HG02588 (cell line): ENCODE measurements around the gene DDR2.

Experiments
- ATAC-seq: cut with Tn5 transposase; IDR thresholded peaks from one replicate; pipeline ENCODE4 v1.9.1; 2021; ENCODE audit warnings: mild to moderate bottlenecking, moderate library complexity; ENCODE audit not compliant: unreplicated experiment

DDR2 gene

DNA sequence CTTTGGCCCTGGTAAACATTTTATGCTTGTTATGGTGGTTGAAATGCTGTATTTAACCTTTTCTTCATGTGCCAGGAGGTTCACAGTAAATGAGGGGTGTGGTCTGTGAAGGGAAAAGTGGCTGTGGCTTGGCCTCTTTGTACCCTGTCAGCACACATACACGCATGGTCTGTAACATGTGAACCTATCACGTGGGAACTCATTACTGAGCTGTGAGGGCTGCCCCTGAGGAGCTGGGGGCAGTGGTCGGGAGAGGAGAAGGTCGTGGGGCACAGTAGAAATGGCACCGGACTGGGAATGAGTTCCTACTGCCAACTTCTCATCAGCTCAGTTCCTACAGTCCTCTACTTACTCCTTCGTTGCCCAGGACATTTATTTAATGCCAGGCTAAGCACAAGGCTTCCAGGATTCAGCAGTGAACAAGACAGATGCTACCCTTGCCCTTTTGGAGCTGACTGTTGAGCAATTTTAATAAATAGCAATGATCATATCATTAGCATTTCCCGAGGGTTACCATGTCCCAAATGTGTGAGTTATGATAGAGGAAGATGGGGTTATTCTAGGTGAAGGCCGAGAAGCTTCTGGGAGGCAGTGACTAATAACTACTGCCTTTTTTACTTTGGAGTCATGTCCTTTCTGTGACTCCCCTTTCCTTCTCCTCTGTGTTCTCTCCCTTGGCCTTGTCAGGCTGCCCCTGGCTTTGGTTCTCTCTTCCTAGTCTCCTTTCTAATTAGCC is 38.8 kb downstream of the DDR2 start:
- no peak for ATAC-seq

DNA sequence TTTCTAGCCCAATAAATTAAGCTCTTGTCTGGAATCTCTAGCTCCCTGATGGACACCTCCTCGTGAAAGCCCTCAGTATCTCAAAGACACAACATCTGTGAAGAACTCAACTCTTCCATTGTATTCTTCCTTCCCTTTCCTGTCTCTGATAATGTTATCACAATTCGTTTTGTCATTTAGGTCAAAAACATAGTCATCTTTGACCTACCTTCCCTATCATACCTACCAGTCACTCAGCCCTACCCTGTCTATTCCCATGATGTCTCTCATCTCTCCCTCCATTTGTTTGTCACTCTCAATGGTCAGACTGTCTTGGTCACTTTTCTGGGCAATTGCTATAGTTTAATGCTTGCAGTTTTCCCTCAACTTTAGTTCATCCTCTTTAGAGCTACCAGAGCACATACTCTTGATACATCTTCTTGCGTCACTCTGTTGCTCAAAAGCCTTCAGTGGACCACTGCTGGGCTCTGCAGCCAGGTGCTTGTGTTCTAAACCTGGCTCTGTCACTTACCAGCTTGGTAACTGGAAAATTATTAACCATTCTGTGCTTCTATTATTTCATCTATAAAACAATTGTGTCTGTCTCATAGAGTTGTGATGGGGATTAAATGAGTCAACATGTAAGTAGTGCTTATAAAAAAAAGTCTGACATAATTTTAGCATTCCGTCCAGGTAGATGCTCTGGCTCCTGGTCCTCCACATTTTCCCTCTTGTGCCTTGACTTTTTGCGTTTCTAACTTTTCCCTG is 39.6 kb downstream of the DDR2 start:
- ATAC-seq = no peak

DNA sequence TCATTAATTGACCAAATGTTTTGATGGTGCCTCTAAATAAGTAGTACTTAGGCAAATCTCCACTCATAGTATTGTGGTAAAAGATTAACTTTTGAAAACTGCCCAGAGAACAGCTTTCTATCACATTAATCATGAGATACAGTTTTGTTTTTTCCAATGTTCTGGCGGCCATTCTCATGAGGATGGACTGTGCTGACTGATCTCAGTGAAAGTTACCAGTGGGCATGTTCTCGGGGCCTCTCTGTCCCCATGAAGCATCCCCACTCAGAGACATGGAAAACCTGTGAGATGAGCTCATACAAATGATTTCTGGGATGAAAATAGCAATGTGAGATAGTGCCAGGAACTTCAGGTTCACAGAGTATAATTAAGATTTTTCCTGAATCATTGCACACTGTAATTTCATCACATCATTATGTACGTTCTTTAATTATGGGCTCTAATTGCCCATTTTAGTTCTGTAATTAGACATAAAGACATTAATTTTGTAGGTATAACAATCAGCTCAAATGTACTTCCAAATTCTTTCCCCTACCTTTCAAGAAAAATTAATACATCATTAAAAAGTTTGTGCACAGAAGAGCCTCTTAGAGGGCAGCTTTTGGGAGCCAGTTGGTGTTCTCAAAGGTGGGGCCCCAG is 40.5 kb downstream of the DDR2 start:
- no peak for ATAC-seq

DNA sequence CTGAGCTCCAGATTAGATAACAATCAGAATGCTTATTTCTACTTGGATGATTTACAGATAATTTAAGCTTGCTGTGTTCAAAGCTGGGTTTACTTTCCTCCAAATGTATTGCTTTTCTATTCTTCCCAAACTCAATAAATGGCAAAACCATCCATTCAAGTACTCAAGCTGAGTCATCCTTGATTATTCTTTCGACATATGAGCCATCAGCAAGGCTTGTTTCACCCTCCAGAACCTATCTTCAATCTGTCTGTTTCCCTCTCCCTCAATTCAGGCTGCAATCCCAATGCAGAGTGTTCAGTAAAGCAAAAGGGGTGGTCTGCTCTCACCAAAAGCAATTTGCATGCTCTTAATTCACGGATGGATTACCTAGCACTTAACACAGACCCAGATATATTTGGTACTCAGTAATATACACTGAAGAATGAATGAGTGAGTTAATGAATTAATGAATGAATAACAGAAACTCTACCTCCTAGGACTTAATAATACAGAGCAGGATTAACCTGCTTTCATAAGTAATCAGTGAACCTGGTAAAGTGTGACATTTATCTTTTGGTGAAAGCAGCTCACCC is 41.9 kb downstream of the DDR2 start:
- ATAC-seq = no peak

DNA sequence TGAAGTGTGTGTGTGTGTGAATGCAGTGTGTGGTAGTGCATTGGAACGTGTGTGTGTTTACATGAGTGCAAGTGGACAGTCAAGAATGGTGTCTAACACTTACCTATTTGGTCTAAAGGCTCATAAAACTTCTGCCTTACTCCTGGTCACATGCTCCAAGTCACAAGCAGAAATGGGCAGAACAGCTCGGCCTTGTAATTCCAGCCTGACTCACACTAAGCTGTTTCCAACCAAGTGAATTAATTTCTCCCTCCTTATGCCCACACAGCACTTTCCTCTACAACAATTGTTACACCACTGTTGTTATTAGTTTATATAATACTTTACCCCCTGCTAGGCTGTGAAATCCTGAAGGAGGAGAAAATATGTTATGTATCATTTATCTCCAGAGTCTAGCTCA is 43.8 kb downstream of the DDR2 start:
- ATAC-seq = no peak

DNA sequence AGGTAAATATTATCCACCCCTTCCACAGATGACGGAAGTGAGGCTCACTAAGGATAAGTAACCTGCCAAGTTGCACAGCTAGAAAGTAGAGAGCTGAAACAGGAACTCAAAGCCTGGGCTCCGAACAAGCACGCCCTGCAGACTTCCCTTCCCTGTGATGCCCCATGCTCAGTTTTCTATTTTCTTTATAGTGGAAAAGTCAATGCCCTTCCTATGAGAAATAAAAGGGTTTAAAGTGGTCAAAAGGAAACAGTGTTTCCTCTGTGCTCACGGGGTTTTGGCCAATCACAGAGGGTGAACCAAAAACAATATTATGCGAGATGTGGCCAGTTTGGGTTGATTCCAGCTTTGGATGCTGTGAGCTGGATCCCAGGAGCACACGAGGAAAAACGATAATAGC is 44.5 kb downstream of the DDR2 start:
- ATAC-seq = no peak

DNA sequence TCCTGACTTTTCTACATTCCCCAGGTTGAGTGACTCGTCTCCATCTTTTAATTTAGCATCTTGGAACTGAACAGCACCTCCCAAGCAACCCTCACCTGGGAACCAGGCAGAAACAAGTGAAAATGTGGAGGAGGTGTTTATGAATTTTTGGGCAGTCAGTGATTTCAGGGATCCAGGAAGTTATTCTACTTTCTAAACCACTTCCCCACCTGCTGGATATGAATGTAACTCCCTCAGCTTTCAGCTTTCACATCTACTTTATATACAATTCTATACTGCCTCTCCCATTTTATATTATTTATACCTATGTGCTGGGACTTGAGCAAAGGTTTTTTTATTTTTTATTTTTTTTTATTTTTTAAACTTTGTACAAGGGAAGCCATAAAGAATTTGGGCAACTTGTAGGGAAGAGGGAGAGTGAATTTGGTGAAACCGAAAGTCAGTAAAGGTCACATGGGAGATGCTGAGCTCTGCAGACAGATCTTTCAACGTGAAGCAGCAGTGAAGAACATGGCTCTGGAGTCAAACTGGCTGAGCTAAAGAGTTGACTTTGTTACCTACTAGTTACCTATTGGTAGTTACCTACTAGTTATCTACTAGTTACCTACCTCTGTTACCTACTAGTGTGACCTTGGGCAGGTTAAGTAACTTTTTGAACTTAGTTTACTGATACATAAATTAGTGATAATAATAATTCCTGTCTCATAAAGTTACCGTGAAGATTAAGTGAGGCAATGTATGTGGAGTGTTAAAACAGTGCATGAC is 45.5 kb downstream of the DDR2 start:
- no peak for ATAC-seq

DNA sequence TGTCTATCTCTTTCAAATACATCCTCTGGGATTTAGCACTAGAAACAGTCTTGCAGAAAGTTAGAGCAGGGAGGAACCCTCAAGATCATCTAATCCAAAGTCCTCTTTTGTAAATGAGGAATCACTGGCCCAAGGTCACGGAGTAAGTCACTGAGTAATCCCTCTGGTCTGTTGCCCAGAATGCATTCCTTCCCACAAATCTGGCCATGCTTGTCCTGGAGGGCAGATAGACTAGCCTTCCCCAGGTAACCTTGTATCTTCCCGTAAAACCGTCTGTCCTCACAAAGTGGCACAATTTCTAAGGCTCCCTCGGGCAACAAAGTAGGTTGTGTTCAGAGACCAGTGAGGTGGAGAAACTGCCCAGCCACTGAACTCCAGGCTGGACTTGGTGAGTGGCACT is 46.2 kb downstream of the DDR2 start:
- no peak for ATAC-seq

- ATAC-seq = no peak
These were observed 47.0 kb downstream of the DDR2 start for GRCh38 chr1:162679298-162679697.

DNA sequence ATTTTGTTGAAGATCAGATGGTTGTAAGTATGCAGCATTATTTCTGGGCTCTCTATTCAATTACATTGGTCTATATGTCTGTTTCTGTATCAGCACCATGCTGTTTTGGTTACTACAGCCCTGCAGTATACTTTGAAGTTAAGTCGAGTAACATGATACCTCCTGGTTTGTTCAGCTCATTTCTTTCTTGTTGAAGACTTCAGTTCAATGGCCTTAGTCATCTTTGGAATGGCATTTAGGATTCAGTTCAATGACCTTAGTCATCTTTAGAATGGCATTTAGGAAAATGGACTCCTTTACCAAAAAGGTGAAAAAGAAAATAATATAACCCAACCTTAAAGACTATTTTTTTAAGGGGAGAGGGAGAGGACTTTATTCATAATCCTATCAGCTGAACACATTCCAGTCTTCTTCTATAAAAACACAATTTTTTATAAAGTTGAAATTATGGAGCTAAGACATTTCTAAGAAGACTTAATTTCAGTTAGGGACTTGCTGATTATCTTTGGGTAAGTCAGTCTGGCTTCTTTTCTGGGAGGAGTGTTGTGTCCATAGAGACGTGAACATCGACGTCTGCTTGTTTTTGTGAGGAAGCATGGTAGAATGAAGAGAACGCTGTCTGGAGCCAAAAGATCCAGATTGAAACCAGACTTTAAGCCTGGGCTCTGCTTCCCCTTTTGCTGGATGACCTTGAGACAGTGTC is 48.3 kb downstream of the DDR2 start:
- no peak for ATAC-seq

- ATAC-seq = no peak
These were observed 48.8 kb downstream of the DDR2 start for GRCh38 chr1:162681122-162681436.

DNA sequence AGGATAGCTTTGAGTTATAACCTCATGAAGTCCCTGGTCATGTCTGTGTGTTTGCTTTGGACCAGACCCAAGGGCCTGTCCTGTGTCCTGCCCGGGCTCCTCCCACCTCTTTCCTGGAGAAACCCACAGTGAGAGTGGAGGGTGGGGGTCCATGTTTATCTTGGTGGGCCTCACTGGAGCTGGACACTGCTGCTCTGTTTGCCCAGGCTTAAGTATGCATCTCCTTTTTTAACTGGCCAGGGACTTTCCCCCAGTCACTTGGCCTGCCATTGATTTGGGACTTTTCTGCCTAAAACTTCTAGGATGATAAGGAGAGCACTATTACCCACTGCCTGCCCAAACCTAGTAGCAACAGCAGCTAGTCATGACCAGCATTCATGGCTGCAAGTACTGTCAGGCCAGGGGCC is 49.8 kb downstream of the DDR2 start:
- ATAC-seq = no peak

DNA sequence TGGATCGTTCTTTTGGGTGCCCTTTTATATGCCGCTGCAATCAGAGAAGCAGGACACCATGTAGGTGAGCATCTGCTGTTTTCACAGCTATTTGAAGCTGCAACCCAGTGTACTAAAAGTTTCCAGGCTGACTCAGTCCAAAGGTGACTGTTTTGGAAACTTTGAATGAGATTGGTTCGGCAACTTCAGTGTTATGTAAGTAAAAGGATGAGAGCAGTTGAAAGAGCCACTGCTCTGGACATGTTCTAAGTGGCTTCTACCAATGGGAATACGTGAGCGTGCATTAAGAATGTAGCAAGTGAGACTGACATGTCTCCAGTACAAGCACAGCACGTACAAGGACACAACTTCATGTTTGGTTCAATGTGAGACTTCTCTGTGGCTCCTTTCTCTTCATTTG is 55.6 kb downstream of the DDR2 start:
- ATAC-seq = no peak

GRCh38 chr1:162688521-162688920 is 56.3 kb downstream of the DDR2 start:
- no peak for ATAC-seq

DNA sequence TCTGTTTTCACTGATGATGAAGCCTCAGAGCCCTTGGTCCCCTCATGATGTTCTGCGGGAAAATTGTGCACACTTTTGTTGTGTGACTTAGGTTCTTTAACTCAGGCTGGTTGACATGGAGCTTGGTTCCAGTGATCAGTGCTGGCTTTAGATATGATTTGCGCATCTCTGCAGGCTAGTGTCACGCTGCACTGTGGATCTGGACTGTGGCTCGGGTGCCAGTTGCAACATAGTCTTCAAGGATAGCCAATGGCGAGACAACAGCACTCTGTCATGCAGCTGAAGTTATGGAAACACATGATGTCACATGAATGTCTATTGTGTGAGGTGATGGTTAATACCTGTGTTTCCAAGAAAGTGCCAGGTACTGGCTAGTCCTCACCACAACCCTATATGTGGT is 56.7 kb downstream of the DDR2 start:
- no peak for ATAC-seq

DNA sequence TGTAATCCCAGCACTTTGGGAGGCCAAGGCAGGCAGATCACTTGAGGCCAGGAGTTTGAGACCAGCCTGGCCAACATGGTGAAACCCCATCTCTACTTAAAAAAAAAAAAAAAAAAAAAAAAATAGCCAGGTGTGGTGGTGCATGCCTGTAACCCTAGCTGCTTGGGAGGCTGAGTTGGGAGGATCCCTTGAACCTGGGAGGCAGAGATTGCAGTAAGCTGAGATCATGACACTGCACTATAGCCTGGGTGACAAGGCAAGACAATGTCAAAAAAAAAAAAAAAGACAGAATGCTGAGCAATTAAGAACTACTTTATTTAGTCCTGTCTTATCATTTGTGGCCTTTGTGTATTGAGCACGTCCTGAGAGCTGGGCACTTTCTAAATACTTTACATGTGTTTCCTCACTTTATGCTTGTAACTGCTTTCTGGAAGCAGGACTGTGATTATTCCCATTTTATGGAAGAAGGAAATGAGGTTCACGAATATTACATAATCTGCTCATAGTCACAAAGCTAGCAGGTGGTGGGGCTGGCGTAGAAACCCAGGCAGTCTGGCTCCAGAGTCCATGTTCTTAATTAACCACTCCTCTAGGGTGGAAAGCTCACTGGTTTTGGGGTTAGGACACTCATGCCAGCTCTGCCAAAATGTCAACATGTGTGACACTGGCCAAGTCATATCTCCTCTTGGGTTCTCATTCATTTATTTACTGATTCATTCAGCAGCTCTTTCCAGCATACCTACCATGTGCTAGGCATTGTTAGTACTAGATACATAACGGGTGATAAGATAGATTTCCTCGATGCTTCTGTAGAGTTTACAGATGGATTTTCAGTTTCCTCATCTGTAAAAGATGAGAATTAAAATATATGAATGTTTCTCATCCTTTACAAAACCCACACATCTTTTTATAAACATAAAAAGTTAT is 57.7 kb downstream of the DDR2 start:
- no peak for ATAC-seq

DNA sequence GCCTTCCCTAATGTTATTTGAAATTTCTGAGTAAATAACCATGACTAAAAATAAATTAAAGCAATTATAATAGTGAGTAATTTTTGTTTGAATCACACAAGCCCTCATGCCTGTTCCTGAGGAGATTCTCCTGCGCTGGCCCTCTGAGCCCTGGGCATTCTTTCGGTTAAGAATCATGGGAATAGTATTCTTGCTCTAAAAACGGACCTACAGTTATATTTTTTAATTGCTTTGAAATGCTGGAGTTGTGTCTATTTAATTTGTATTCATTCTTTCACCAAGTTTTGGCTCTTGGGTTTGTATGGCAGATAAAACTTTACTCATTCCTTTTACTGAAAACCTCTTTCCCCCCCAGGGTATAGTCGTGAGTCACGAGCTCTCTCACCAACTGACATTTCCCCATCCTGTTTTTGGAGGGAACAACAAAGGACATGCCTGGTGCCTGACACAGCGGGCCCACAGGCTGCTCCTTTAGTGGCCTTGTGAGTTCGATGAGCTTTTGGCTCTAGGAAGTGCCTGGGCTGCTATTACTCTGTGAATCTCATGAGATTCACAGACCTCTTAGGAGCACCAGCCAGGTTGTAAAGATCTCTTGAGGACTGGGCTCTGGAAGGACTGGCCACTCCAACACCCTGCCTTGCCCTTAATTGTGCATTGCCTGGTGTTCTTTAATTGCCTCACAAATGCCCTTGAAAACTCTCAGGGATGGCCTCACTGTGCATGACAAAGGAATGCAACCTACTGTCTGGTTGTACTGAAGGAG is 58.6 kb downstream of the DDR2 start:
- ATAC-seq = no peak

GRCh38 chr1:162691999-162692575 is 59.8 kb downstream of the DDR2 start:
- ATAC-seq = no peak
